Measurements from ENCODE around the gene FAM227A. TPM values are rescaled to one million over a fixed set of nuclear protein-coding genes. Genes with fewer than 3 reads are reported as not detected.

FAM227A gene
- total RNA-seq, 6 experiments from 2014 or later: 0.02 to 0.20 (median 0.16) TPM; not detected in 2

DNA sequence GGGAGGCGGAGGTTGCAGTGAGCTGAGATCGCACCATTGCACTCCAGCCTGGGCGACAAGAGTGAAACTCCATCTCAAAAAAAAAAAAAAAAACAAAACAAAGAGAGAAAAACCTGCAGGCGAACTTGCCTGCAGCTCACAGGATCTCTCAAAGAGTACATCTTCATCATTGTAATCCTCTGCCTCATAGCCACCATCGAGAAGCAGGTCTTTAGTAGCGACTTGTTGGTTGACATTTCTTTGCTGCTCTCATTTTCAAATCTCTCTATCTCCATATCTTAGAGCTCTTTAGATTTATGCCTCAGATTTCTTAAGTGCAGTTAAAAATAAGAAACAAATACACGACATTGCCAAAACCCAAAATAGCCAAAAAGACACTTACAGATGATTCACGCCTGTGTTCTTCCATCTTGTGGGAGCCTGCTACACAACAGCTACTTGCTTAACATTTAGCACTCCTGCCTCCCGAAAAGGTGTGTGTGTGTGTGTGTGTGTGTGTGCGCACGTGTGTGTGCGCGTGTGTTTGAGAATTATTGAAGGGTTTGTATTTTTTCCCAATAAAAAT lies 14.6 kb downstream of the FAM227A start:
- ATAC-seq: no peak
- intact Hi-C loops (cut with DNase I): no loop called here
- no peaks in the 10 kb centered on the region for H3K9me3 ChIP-seq
- DNase-seq: no peak
- no peak for TF ChIP-seq POLR2A (IDR thresholded peaks at IDR 0.05)
- TF ChIP-seq, protein P1, sequence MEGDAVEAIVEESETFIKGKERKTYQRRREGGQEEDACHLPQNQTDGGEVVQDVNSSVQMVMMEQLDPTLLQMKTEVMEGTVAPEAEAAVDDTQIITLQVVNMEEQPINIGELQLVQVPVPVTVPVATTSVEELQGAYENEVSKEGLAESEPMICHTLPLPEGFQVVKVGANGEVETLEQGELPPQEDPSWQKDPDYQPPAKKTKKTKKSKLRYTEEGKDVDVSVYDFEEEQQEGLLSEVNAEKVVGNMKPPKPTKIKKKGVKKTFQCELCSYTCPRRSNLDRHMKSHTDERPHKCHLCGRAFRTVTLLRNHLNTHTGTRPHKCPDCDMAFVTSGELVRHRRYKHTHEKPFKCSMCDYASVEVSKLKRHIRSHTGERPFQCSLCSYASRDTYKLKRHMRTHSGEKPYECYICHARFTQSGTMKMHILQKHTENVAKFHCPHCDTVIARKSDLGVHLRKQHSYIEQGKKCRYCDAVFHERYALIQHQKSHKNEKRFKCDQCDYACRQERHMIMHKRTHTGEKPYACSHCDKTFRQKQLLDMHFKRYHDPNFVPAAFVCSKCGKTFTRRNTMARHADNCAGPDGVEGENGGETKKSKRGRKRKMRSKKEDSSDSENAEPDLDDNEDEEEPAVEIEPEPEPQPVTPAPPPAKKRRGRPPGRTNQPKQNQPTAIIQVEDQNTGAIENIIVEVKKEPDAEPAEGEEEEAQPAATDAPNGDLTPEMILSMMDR (IDR thresholded peaks at IDR 0.05): no peak
- 89% methylated on average over 12 of the region's 13 CpGs for WGBS (ENCODE audit: insufficient coverage, low coverage, low lambda C conversion rate, missing lambda C conversion rate)
- H3K4me3 ChIP-seq: no peak overlapping the region
- H3K27ac ChIP-seq: no peak overlapping the region
- H3K4me1 ChIP-seq: no peaks in the 10 kb centered on the region
- H3K36me3 ChIP-seq: no peaks in the 10 kb centered on the region
- no peaks in the 10 kb centered on the region for H3K27me3 ChIP-seq

DNA sequence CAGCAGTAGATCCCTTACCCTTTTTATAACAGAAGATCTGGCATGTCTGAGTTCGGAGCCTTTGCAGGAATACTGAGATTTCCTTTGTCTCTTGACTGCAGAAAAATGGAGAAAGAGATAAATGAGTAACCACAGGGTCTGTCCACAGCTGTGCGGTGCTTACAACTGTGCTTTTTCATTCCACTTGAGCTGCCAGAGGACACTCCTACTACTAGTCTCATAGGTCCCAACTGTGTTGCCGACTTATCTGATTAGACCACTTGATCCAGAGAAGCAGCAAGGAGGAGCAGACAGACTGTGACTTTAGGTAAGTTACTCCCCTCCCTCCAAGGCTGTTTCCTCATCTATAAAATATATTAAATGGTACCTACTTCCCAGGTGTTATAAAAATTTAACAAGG lies 17.5 kb downstream of the FAM227A start:
- DNase-seq (no peak), ATAC-seq (no peak)
- no peak overlapping the region for H3K4me3 ChIP-seq
- TF ChIP-seq POLR2A (IDR thresholded peaks at IDR 0.05): no peak
- TF ChIP-seq, protein P1 (IDR thresholded peaks at IDR 0.05): no peak
- no peaks in the 10 kb centered on the region for H3K36me3 ChIP-seq
- no peaks in the 10 kb centered on the region for H3K9me3 ChIP-seq
- WGBS (ENCODE audit: insufficient coverage, low coverage, low lambda C conversion rate, missing lambda C conversion rate): 61% methylated on average over 3 of the region's 3 CpGs
- H3K27ac ChIP-seq: no peak overlapping the region
- no peaks in the 10 kb centered on the region for H3K4me1 ChIP-seq
- intact Hi-C loops (cut with DNase I): no loop called here
- H3K27me3 ChIP-seq: no peaks in the 10 kb centered on the region

DNA sequence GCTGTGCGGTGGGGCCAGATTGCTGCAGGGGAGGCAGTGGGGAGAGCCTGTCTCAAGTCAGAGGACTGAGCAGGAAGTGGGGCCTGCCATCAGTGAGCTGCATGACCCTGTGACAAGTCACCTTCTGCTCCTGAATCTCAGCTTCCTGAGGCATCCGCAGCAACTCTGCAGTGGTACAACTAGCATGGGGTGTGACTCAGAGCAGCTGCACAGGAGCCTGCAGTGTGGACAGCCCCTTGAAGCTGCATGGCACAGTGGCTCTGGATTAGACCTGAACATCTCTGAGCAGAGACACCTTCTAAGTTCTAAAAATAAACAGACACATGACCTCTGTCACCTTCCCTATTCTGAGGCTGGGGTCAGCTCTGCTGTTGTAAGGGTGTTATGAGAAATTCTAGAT lies 18.0 kb downstream of the FAM227A start:
- 100% methylated on average over 1 of the region's 2 CpGs for WGBS (ENCODE audit: insufficient coverage, low coverage, low lambda C conversion rate, missing lambda C conversion rate)
- intact Hi-C loops (cut with DNase I): no loop called here
- H3K27me3 ChIP-seq: no peaks in the 10 kb centered on the region
- DNase-seq (no peak), ATAC-seq (no peak)
- H3K27ac ChIP-seq: no peak overlapping the region
- H3K9me3 ChIP-seq: no peaks in the 10 kb centered on the region
- H3K36me3 ChIP-seq: no peaks in the 10 kb centered on the region
- H3K4me1 ChIP-seq: no peaks in the 10 kb centered on the region
- TF ChIP-seq POLR2A (IDR thresholded peaks at IDR 0.05): no peak
- TF ChIP-seq, protein P1 (IDR thresholded peaks at IDR 0.05): no peak
- H3K4me3 ChIP-seq: no peak overlapping the region

DNA sequence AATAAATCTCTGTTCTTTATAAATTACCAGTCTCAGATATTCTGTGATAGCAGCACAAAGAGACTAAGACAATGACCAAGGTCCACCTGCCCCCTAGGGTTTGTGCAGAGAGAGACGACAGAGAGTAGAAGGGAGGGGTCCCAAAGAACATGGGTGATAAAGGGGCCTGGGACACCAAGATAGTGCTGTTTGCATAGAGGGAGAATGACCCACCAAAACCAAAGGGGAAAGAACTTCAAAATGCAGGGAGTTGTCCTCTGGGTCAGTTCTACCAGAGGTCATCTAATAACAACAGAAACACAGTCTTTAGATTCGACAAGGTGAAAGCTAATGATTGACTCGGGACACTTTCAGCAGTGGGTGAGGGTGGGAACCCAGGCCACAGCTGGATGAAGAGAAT lies 23.7 kb downstream of the FAM227A start:
- Histone ChIP-seq H3K9me3 (no peaks in the 10 kb centered on the region), H3K4me3 (no peak overlapping the region), H3K36me3 (no peaks in the 10 kb centered on the region), H3K4me1 (no peaks in the 10 kb centered on the region), H3K27ac (no peak overlapping the region), H3K27me3 (no peaks in the 10 kb centered on the region)
- ATAC-seq (no peak), DNase-seq (no peak)
- 19% methylated on average over 3 of the region's 3 CpGs for WGBS (ENCODE audit: insufficient coverage, low coverage, low lambda C conversion rate, missing lambda C conversion rate)
- TF ChIP-seq POLR2A (IDR thresholded peaks at IDR 0.05): no peak
- TF ChIP-seq, protein P1 (IDR thresholded peaks at IDR 0.05): no peak
- intact Hi-C loops (cut with DNase I): no loop called here

DNA sequence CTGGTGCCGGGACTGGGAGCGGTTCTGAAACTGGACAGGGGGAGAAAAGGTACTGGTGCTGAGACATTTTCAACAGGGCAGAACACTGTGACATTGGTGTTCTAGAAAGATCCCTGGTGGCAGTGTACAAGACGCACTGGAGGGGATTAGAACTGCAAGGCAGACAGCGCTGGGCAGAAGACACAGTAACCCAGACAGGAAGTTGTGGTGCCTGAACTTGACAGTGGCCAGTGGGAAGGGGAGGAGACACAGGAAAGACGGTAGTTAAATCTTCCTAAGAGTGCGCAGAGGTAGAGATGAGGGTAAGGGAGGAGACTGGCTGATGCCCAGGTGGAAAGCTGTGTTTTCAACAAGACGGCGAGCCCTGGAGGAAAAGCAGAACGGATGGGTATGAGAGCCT lies 24.5 kb downstream of the FAM227A start:
- WGBS (ENCODE audit: insufficient coverage, low coverage, low lambda C conversion rate, missing lambda C conversion rate): 70% methylated on average over 9 of the region's 9 CpGs
- ATAC-seq: no peak

More for the DNA sequence above, 24.5 kb downstream of the FAM227A start:
- no peak for DNase-seq
- no peaks in the 10 kb centered on the region for H3K36me3 ChIP-seq
- no peaks in the 10 kb centered on the region for H3K9me3 ChIP-seq
- no peak overlapping the region for H3K4me3 ChIP-seq
- H3K27me3 ChIP-seq: no peaks in the 10 kb centered on the region
- intact Hi-C loops (cut with DNase I): no loop called here
- TF ChIP-seq, protein P1 (IDR thresholded peaks at IDR 0.05): no peak
- no peak for TF ChIP-seq POLR2A (IDR thresholded peaks at IDR 0.05)
- no peaks in the 10 kb centered on the region for H3K4me1 ChIP-seq
- H3K27ac ChIP-seq: no peak overlapping the region
